ENCODE results near the gene LHX2.

The LHX2 gene

DNA sequence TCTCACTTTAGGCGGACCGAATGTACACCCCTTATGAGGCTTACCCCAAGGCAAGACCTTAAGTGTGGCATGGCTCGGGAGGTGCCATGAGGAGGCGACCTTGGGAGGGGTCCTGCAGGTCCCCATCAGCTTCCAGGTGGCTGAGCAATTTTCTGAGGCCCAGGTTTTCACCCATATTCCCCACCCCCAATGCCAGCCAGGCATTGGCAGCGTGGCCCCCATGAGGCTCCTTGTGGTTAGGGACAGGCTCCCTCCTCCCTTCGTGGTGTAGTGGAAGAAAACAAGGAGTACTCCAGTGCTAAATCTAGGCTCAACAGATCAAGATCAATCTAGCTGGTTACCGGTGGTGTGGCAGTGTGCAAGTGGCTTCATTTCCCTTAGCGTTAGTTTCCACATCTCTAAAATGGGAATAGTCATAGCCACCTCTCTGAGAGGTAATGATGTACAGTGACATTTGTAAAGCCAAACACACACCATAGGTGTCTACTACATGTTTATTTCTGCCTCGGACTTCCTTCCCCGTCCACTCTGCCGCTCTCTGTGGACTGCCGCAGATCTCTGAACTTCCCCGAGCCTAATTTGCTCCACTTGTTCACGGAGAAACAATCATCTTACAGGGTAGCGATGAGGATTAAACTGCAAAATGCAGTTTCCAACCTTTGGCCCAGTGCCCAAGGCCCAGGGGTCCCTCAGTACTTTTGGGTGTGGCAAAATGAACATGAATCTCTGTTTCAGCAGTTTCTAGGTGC, 8.4 kb downstream of the LHX2 start:
- DNase-seq (ENCODE audit: extremely low read depth, low read depth), result no peak
- TF ChIP-seq, protein P1, sequence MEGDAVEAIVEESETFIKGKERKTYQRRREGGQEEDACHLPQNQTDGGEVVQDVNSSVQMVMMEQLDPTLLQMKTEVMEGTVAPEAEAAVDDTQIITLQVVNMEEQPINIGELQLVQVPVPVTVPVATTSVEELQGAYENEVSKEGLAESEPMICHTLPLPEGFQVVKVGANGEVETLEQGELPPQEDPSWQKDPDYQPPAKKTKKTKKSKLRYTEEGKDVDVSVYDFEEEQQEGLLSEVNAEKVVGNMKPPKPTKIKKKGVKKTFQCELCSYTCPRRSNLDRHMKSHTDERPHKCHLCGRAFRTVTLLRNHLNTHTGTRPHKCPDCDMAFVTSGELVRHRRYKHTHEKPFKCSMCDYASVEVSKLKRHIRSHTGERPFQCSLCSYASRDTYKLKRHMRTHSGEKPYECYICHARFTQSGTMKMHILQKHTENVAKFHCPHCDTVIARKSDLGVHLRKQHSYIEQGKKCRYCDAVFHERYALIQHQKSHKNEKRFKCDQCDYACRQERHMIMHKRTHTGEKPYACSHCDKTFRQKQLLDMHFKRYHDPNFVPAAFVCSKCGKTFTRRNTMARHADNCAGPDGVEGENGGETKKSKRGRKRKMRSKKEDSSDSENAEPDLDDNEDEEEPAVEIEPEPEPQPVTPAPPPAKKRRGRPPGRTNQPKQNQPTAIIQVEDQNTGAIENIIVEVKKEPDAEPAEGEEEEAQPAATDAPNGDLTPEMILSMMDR (IDR thresholded peaks at IDR 0.05; ENCODE audit: low read depth, low read length), result no peak

DNA sequence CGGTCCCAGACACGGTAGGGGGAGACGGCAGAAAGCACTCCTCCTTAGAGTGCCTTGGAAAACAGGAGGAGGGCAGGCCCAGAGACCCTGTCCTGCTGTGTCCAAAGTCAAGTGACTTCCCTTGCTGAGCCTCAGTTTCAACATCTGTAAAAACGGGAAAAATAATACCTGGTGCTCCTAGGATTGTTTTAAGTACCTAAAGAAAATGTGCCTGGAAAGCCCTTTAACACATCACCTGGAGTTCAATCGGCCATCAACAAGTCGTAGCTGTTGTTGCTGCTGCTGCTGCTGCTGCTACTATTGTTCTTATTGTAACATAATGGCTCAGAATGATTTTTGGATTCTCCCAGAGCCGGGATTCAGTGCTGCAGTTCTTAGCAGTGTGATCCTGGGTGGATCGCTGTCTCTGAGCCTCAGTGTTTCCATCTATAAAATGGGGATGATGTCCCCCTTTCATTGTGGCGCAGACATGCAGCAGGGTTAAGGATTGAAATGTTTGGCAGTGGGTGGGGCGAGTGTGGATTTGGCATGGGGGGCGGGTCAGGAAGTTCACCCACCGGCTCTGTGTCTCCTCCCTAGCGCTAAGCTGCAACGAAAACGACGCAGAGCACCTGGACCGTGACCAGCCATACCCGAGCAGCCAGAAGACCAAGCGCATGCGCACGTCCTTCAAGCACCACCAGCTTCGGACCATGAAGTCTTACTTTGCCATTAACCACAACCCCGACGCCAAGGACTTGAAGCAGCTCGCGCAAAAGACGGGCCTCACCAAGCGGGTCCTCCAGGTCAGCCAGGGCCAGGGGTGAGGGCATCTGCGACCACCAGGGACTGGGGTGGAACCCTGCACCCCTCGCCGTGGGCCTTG, 9.2 kb downstream of the LHX2 start:
- TF ChIP-seq, protein P1 (IDR thresholded peaks at IDR 0.05; ENCODE audit: low read depth, low read length), result no peak
- no peak for DNase-seq (ENCODE audit: extremely low read depth, low read depth)

DNA sequence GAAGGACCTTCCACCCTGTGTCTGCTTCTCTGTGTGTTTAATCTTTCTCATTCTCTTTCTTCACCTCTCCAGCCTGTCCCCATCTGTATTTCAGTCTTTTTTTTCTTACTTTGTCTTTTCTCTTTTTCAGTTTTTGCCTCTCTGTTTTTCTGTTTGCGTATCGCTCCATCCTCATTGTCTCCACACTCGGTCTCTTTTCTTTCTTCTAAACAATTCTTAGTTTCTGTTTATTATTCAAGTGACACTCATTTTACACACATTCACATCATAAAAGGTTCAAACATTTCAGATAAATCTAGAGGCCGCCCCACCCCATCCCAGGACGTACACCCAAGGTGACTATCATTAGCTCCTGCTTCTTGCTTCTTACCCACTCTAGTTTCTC, 9.8 kb downstream of the LHX2 start:
- TF ChIP-seq, protein P1 (IDR thresholded peaks at IDR 0.05; ENCODE audit: low read depth, low read length), result no peak
- DNase-seq (ENCODE audit: extremely low read depth, low read depth), result no peak

DNA sequence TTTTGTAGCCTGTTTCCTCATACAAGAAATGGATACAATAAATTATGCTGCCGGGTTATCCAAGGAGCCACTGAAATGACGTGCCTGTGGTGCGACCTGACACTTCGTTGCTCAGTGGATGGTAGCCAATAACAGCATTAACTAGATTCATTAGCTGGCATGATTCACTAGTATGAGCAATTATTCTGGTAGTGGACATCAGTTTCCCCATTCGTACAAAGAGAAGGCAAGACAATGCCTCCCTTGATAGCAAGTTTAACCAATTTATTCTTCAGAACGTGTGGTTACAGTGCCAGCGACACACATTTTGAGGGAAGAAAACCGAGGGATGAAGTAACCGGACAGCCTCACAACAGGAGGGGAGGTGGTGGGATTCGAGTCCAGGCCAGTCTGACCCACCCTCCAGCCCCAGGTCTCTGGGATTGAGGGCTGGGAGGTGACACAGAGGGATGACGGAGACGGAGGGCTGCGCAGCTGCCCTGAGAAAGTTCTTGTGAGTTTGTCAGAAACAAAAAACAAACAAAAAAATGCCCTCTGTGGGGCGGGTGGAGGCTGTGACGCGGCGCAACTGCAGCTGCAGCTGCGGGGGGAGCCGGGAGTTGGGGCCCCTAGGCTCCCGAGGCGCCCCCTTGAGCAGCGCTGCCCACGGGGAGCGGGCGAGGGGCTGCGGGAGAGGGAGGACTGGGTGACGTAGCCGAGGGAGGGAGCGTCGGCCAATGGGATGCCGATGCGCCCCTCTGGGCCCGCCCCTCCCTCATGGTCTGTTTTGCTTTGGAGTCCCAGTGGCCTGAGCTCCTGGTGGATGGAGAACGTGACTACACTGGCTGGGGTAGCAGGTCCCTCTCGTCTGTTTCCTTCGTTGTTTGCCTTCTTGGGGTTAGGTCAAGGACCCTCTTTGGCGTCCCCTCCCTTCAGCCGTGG, 10.9 kb downstream of the LHX2 start:
- no peak for DNase-seq (ENCODE audit: extremely low read depth, low read depth)
- TF ChIP-seq, protein P1 (IDR thresholded peaks at IDR 0.05; ENCODE audit: low read depth, low read length), result no peak

DNA sequence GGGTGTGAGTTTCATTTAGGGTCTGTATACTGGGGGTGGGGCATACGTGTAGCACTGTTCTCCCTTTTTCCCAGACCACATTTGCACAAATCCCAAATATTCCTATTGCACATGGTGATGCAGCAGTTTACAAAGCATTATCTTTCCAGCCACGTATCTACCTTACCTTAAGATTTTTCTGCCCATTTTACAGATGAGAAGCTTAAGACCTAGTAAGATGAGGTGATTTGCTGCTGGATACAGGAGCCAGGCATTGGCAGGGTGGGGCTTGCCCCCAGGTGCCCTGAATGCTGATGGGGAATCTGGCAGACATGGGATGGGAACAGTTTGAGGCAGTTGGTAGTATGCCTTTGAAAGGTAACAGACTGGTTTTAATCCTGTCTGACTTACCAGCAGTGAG, 12.5 kb downstream of the LHX2 start:
- DNase-seq (ENCODE audit: extremely low read depth, low read depth), result no peak
- TF ChIP-seq, protein P1 (IDR thresholded peaks at IDR 0.05; ENCODE audit: low read depth, low read length), result no peak

DNA sequence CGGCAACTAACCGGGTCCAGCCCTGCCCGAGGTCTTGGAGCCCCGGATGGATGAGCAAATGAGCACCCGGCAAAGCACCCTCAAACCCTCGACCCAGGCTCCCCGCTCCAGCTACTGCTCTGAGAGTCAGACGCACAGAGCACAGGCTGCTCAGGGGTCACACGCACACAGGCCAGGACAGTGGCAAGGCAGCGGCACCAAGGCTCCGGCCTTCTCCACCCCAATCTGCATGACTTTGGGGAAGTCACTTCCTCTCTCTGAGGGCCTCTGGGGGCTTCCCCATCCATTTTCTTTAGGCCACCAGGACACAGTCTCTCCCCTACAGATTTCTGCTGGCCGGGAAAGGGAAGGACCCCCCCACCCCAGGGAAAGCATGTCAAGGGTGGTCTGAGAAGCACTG, 18.0 kb downstream of the LHX2 start:
- DNase-seq (ENCODE audit: extremely low read depth, low read depth), result no peak
- TF ChIP-seq, protein P1 (IDR thresholded peaks at IDR 0.05; ENCODE audit: low read depth, low read length), result no peak

Data from AG09319 (cell line).